IgD-negative memory B cell (primary cell): ENCODE measurements around the gene PRKAR2B. TPM values are rescaled to one million over a fixed set of nuclear protein-coding genes. Genes with fewer than 3 reads are reported as not detected.

Experiments
- H3K27ac Mint-ChIP-seq, 3 donors: one replicate each; pipeline ENCODE4 v1.8.0; 2020 to 2022; ENCODE audit warnings: mild to moderate bottlenecking in 3 of 3, mixed read lengths in 3 of 3, moderate library complexity in 1 of 3
- H3K27me3 Mint-ChIP-seq: one replicate; pipeline ENCODE4 v1.8.0; 2021; ENCODE audit warnings: mixed read lengths
- H3K36me3 Mint-ChIP-seq: one replicate; pipeline ENCODE4 v1.8.0; 2020; ENCODE audit warnings: mild to moderate bottlenecking, mixed read lengths
- H3K4me1 Mint-ChIP-seq, 3 donors: one replicate each; pipeline ENCODE4 v1.8.0; 2020 to 2022; ENCODE audit warnings: mixed read lengths in 3 of 3, mild to moderate bottlenecking in 1 of 3
- H3K4me3 Mint-ChIP-seq, 4 donors: one replicate each; pipeline ENCODE4 v1.8.0; 2020 to 2022; ENCODE audit warnings: mild to moderate bottlenecking in 4 of 4, mixed read lengths in 4 of 4, moderate library complexity in 3 of 4
- H3K9me3 Mint-ChIP-seq, 3 donors: one replicate each; pipeline ENCODE4 v1.8.0; 2020 to 2021; ENCODE audit warnings: mixed read lengths in 3 of 3, mild to moderate bottlenecking in 1 of 3
- polyA plus RNA-seq: library from polyadenylated mRNA; unstranded; fragments of 300-500 nt; fragmentation: Illumina TruSeq; gene quantifications from one replicate; pipeline ENCODE4 v1.2.3, GENCODE V29; 2021

The PRKAR2B gene
- polyA plus RNA-seq, 1 donor from 2014 or later, result 1.1 TPM

- Mint-ChIP-seq H3K36me3 (peaks cover 2% of the 10 kb centered on the region), H3K27me3 (peaks cover 11% of the 10 kb centered on the region), H3K9me3 (peaks cover 0 to 10% (median 7%) of the 10 kb centered on the region in 3 donors), H3K27ac (no peak overlapping the region), H3K4me1 (peaks cover 0 to 2% (median 0%) of the 10 kb centered on the region in 3 donors), H3K4me3 (no peak overlapping the region)
Observed at GRCh38 chr7:107100824-107101223, 56.3 kb downstream of the PRKAR2B start.

- H3K9me3 Mint-ChIP-seq, result peaks cover 0 to 7% (median 6%) of the 10 kb centered on the region in 3 donors
- peak overlapping the region in 1 of 4 donors; percentile 76 for H3K4me3 Mint-ChIP-seq
- H3K27ac Mint-ChIP-seq, result peak overlapping the region in 1 of 3 donors; percentile 48
- peaks cover 0 to 2% (median 0%) of the 10 kb centered on the region in 3 donors for H3K4me1 Mint-ChIP-seq
- peaks cover 2% of the 10 kb centered on the region for H3K27me3 Mint-ChIP-seq
- peaks cover 2% of the 10 kb centered on the region for H3K36me3 Mint-ChIP-seq
Observed at GRCh38 chr7:107103369-107103768, 58.9 kb downstream of the PRKAR2B start.

GRCh38 chr7:107104801-107105200 is 60.3 kb downstream of the PRKAR2B start:
- no peak overlapping the region for H3K27ac Mint-ChIP-seq
- H3K4me1 Mint-ChIP-seq, result peaks cover 0 to 2% (median 0%) of the 10 kb centered on the region in 3 donors
- no peak overlapping the region for H3K4me3 Mint-ChIP-seq
- peaks cover 0 to 6% (median 5%) of the 10 kb centered on the region in 3 donors for H3K9me3 Mint-ChIP-seq
- H3K27me3 Mint-ChIP-seq, result peaks cover 2% of the 10 kb centered on the region
- peaks cover 2% of the 10 kb centered on the region for H3K36me3 Mint-ChIP-seq

- H3K4me1 Mint-ChIP-seq, result peaks cover 0 to 2% (median 0%) of the 10 kb centered on the region in 3 donors
- H3K27ac Mint-ChIP-seq, result no peak overlapping the region
- H3K9me3 Mint-ChIP-seq, result peaks cover 0 to 2% (median 0%) of the 10 kb centered on the region in 3 donors
- H3K36me3 Mint-ChIP-seq, result no peaks in the 10 kb centered on the region
- peaks cover 2% of the 10 kb centered on the region for H3K27me3 Mint-ChIP-seq
- no peak overlapping the region for H3K4me3 Mint-ChIP-seq
Observed at GRCh38 chr7:107105591-107106245, 61.2 kb downstream of the PRKAR2B start.

- H3K36me3 Mint-ChIP-seq, result no peaks in the 10 kb centered on the region
- H3K4me1 Mint-ChIP-seq, result no peaks in the 10 kb centered on the region
- no peak overlapping the region for H3K27ac Mint-ChIP-seq
- no peaks in the 10 kb centered on the region for H3K27me3 Mint-ChIP-seq
- no peaks in the 10 kb centered on the region for H3K9me3 Mint-ChIP-seq
- H3K4me3 Mint-ChIP-seq, result no peak overlapping the region
Observed at GRCh38 chr7:107108793-107109371, 64.4 kb downstream of the PRKAR2B start.

GRCh38 chr7:107109955-107110354 is 65.5 kb downstream of the PRKAR2B start:
- H3K4me3 Mint-ChIP-seq, result no peak overlapping the region
- no peak overlapping the region for H3K27ac Mint-ChIP-seq
- no peaks in the 10 kb centered on the region for H3K36me3 Mint-ChIP-seq
- H3K9me3 Mint-ChIP-seq, result no peaks in the 10 kb centered on the region
- no peaks in the 10 kb centered on the region for H3K4me1 Mint-ChIP-seq
- no peaks in the 10 kb centered on the region for H3K27me3 Mint-ChIP-seq

GRCh38 chr7:107111196-107111595 is 66.7 kb downstream of the PRKAR2B start:
- H3K36me3 Mint-ChIP-seq, result no peaks in the 10 kb centered on the region
- H3K4me3 Mint-ChIP-seq, result no peak overlapping the region
- no peaks in the 10 kb centered on the region for H3K9me3 Mint-ChIP-seq
- no peaks in the 10 kb centered on the region for H3K27me3 Mint-ChIP-seq
- H3K27ac Mint-ChIP-seq, result no peak overlapping the region
- no peaks in the 10 kb centered on the region for H3K4me1 Mint-ChIP-seq

- no peaks in the 10 kb centered on the region for H3K27me3 Mint-ChIP-seq
- H3K27ac Mint-ChIP-seq, result no peak overlapping the region
- H3K9me3 Mint-ChIP-seq, result no peaks in the 10 kb centered on the region
- no peaks in the 10 kb centered on the region for H3K36me3 Mint-ChIP-seq
- H3K4me3 Mint-ChIP-seq, result no peak overlapping the region
- no peaks in the 10 kb centered on the region for H3K4me1 Mint-ChIP-seq
Observed at GRCh38 chr7:107113866-107114265, 69.4 kb downstream of the PRKAR2B start.

- Mint-ChIP-seq H3K9me3 (no peaks in the 10 kb centered on the region), H3K4me3 (no peak overlapping the region), H3K36me3 (no peaks in the 10 kb centered on the region), H3K27ac (no peak overlapping the region), H3K27me3 (no peaks in the 10 kb centered on the region), H3K4me1 (no peaks in the 10 kb centered on the region)
Observed at GRCh38 chr7:107115114-107115513, 70.6 kb downstream of the PRKAR2B start.

GRCh38 chr7:107115762-107116540 is 71.4 kb downstream of the PRKAR2B start:
- Mint-ChIP-seq H3K27ac (no peak overlapping the region), H3K36me3 (no peaks in the 10 kb centered on the region), H3K27me3 (no peaks in the 10 kb centered on the region), H3K4me3 (no peak overlapping the region), H3K9me3 (no peaks in the 10 kb centered on the region), H3K4me1 (no peaks in the 10 kb centered on the region)

- H3K27ac Mint-ChIP-seq, result no peak overlapping the region
- H3K36me3 Mint-ChIP-seq, result peaks cover 1% of the 10 kb centered on the region
- no peaks in the 10 kb centered on the region for H3K9me3 Mint-ChIP-seq
- H3K4me3 Mint-ChIP-seq, result no peak overlapping the region
- H3K27me3 Mint-ChIP-seq, result no peaks in the 10 kb centered on the region
- no peaks in the 10 kb centered on the region for H3K4me1 Mint-ChIP-seq
Observed at GRCh38 chr7:107118109-107118900, 73.8 kb downstream of the PRKAR2B start.

- Mint-ChIP-seq H3K27ac (no peak overlapping the region), H3K36me3 (peaks cover 1% of the 10 kb centered on the region), H3K4me3 (no peak overlapping the region), H3K27me3 (no peaks in the 10 kb centered on the region), H3K4me1 (no peaks in the 10 kb centered on the region), H3K9me3 (no peaks in the 10 kb centered on the region)
Observed at GRCh38 chr7:107119376-107120105, 75.0 kb downstream of the PRKAR2B start.

GRCh38 chr7:107122486-107122911 is 78.0 kb downstream of the PRKAR2B start:
- Mint-ChIP-seq H3K27ac (no peak overlapping the region), H3K27me3 (no peaks in the 10 kb centered on the region), H3K4me1 (peaks cover 10 to 12% (median 12%) of the 10 kb centered on the region in 3 donors), H3K36me3 (peaks cover 1% of the 10 kb centered on the region), H3K4me3 (no peak overlapping the region), H3K9me3 (no peaks in the 10 kb centered on the region)

GRCh38 chr7:107123392-107123791 is 78.9 kb downstream of the PRKAR2B start:
- Mint-ChIP-seq H3K36me3 (peaks cover 1% of the 10 kb centered on the region), H3K9me3 (no peaks in the 10 kb centered on the region), H3K27ac (no peak overlapping the region), H3K4me1 (peaks cover 10 to 12% (median 12%) of the 10 kb centered on the region in 3 donors), H3K4me3 (no peak overlapping the region), H3K27me3 (no peaks in the 10 kb centered on the region)
